Measurements from ENCODE around the gene RAP1GAP.

DNA sequence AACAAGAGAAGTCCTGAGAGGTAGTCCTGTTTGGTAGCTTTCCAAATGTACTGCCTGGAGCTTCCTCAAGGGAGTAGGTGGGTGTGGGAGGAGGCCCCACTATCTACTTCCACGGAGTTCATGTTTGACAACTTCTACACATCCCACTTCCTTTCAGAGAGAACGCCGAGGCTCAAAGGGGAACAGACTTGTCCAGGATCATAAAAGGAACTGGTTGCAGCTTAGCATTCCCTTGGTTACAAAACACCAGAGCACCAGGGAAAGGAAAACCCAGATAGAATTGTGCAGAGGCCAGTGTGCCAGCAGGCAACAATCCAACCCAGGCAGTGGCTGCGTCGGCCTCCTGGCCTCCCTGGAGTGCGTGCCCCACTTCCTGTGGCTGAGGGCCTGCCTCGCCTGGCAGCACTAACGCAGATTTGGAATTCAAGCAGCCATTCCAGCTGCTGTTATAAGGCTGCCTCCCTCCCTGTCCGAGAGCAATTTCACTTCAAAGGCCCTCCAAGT is 4.2 kb upstream of the RAP1GAP start:
- TF ChIP-seq, protein P1, sequence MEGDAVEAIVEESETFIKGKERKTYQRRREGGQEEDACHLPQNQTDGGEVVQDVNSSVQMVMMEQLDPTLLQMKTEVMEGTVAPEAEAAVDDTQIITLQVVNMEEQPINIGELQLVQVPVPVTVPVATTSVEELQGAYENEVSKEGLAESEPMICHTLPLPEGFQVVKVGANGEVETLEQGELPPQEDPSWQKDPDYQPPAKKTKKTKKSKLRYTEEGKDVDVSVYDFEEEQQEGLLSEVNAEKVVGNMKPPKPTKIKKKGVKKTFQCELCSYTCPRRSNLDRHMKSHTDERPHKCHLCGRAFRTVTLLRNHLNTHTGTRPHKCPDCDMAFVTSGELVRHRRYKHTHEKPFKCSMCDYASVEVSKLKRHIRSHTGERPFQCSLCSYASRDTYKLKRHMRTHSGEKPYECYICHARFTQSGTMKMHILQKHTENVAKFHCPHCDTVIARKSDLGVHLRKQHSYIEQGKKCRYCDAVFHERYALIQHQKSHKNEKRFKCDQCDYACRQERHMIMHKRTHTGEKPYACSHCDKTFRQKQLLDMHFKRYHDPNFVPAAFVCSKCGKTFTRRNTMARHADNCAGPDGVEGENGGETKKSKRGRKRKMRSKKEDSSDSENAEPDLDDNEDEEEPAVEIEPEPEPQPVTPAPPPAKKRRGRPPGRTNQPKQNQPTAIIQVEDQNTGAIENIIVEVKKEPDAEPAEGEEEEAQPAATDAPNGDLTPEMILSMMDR (conservative IDR thresholded peaks at IDR 0.05; ENCODE audit: low read length) = no peak
- TF ChIP-seq EZH2phosphoT487 (IDR thresholded peaks at IDR 0.05; ENCODE audit: borderline replicate concordance, low read depth, low read length) = no peak
